Ishikawa (cell line): ENCODE data around the gene TPRG1L.

Source experiments
- CEBPB ChIP-seq: IDR thresholded peaks from 2 replicates; pipeline ENCODE4 v1.6.1; 2012
- CREB1 ChIP-seq: IDR thresholded peaks from 2 replicates; pipeline ENCODE4 v1.6.1; 2012; ENCODE audit warnings: low read depth
- EGR1 ChIP-seq: IDR thresholded peaks from 2 replicates; pipeline ENCODE4 v1.6.1; 2012
- EP300 ChIP-seq: IDR thresholded peaks from 2 replicates; pipeline ENCODE4 v1.6.1; 2012; ENCODE audit warnings: borderline replicate concordance
- FOXM1 ChIP-seq: IDR thresholded peaks from 2 replicates; pipeline ENCODE4 v1.6.1; 2012; ENCODE audit warnings: low read depth, borderline replicate concordance
- NFIC ChIP-seq: IDR thresholded peaks from 2 replicates; pipeline ENCODE4 v1.6.1; 2012
- RAD21 ChIP-seq: IDR thresholded peaks from 2 replicates; pipeline ENCODE4 v1.6.1; 2012; ENCODE audit warnings: low read depth
- TAF1 ChIP-seq: IDR thresholded peaks from 2 replicates; pipeline ENCODE4 v1.6.1; 2012; ENCODE audit warnings: low read depth, mild to moderate bottlenecking
- YY1 ChIP-seq: IDR thresholded peaks from 2 replicates; pipeline ENCODE4 v1.6.1; 2012; ENCODE audit warnings: low read depth
- ZBTB7A ChIP-seq: IDR thresholded peaks from 2 replicates; pipeline ENCODE4 v1.6.1; 2012; ENCODE audit warnings: low read depth
- TF ChIP-seq, protein P1 (sequence below): IDR thresholded peaks from 2 replicates; pipeline ENCODE4 v1.6.1; 2012
- TF ChIP-seq, protein P2 (sequence below): IDR thresholded peaks from 2 replicates; pipeline ENCODE4 v1.6.1; 2012; ENCODE audit warnings: low read depth, mild to moderate bottlenecking
- TF ChIP-seq, protein P3 (sequence below): IDR thresholded peaks from 2 replicates; pipeline ENCODE4 v1.6.1; 2012

DNA sequence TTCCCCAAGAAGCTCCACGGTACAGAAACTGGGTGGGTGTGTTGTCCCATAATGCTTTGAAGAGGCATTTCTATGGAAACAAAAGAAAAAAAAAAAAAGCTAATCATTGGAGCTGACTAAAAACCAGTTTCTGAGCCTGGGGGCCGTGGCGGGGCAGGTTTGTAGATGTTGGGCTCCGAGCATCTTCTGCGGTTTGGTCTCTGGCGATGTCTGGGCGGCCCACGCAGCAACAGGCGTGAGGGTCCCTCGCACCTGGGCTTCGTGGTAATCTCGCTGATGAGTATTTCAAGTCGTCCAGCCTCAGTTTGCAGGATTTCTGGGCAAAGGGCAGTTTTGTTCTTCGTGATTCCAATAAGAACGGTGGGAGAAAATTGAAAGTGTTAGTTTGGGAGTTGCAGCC, 34.3 kb downstream of the TPRG1L start:
- TF ChIP-seq EP300 (no peak), EGR1 (no peak), FOXM1 (no peak), CREB1 (no peak), RAD21 (no peak), NFIC (no peak), CEBPB (no peak), TAF1 (no peak), ZBTB7A (no peak), YY1 (no peak)
- TF ChIP-seq, protein P1, sequence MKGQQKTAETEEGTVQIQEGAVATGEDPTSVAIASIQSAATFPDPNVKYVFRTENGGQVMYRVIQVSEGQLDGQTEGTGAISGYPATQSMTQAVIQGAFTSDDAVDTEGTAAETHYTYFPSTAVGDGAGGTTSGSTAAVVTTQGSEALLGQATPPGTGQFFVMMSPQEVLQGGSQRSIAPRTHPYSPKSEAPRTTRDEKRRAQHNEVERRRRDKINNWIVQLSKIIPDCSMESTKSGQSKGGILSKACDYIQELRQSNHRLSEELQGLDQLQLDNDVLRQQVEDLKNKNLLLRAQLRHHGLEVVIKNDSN, result no peak
- TF ChIP-seq, protein P2, sequence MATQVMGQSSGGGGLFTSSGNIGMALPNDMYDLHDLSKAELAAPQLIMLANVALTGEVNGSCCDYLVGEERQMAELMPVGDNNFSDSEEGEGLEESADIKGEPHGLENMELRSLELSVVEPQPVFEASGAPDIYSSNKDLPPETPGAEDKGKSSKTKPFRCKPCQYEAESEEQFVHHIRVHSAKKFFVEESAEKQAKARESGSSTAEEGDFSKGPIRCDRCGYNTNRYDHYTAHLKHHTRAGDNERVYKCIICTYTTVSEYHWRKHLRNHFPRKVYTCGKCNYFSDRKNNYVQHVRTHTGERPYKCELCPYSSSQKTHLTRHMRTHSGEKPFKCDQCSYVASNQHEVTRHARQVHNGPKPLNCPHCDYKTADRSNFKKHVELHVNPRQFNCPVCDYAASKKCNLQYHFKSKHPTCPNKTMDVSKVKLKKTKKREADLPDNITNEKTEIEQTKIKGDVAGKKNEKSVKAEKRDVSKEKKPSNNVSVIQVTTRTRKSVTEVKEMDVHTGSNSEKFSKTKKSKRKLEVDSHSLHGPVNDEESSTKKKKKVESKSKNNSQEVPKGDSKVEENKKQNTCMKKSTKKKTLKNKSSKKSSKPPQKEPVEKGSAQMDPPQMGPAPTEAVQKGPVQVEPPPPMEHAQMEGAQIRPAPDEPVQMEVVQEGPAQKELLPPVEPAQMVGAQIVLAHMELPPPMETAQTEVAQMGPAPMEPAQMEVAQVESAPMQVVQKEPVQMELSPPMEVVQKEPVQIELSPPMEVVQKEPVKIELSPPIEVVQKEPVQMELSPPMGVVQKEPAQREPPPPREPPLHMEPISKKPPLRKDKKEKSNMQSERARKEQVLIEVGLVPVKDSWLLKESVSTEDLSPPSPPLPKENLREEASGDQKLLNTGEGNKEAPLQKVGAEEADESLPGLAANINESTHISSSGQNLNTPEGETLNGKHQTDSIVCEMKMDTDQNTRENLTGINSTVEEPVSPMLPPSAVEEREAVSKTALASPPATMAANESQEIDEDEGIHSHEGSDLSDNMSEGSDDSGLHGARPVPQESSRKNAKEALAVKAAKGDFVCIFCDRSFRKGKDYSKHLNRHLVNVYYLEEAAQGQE, result no peak
- TF ChIP-seq, protein P3, sequence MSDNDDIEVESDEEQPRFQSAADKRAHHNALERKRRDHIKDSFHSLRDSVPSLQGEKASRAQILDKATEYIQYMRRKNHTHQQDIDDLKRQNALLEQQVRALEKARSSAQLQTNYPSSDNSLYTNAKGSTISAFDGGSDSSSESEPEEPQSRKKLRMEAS, result no peak
